Smooth muscle cell (in vitro differentiated cells): ENCODE measurements around the gene ITSN1. TPM values are rescaled to one million over a fixed set of nuclear protein-coding genes. Genes with fewer than 3 reads are reported as not detected.

Experiments used
- DNase-seq: peaks from one replicate; lab custom pipeline; 2025; ENCODE audit not compliant: unreplicated experiment; lab: John Stamatoyannopoulos, UW
- H2AFZ ChIP-seq: fragments of 200-600 bp; sonication (generic); 2 replicates; pipeline ENCODE4 v1.6.0; 2016; ENCODE audit warnings: antibody characterized with exemption, low read depth, mild to moderate bottlenecking
- H3F3A ChIP-seq: fragments of 200-600 bp; sonication (generic); 2 replicates; pipeline ENCODE4 v1.6.0; 2017; ENCODE audit warnings: antibody characterized with exemption, low read depth
- H3K27ac ChIP-seq: fragments of 200-600 bp; sonication (generic); 2 replicates; pipeline ENCODE4 v1.5.1; 2016; ENCODE audit warnings: low read depth, mild to moderate bottlenecking
- H3K27me3 ChIP-seq: fragments of 200-600 bp; sonication (generic); 2 replicates; pipeline ENCODE4 v1.6.1; 2016; ENCODE audit warnings: low read depth, mild to moderate bottlenecking
- H3K36me3 ChIP-seq: fragments of 200-600 bp; sonication (generic); 2 replicates; pipeline ENCODE4 v1.5.1; 2016; ENCODE audit warnings: low read depth
- H3K4me1 ChIP-seq: fragments of 200-600 bp; sonication (generic); 2 replicates; pipeline ENCODE4 v1.5.1; 2016; ENCODE audit warnings: low read depth
- H3K4me2 ChIP-seq: fragments of 200-600 bp; sonication (generic); 2 replicates; pipeline ENCODE4 v1.6.0; 2016; ENCODE audit warnings: mild to moderate bottlenecking
- H3K4me3 ChIP-seq: fragments of 200-600 bp; sonication (generic); 2 replicates; pipeline ENCODE4 v1.5.1; 2016; ENCODE audit warnings: mild to moderate bottlenecking
- H3K79me2 ChIP-seq: fragments of 200-600 bp; sonication (generic); 2 replicates; pipeline ENCODE4 v1.6.0; 2016; ENCODE audit warnings: low read depth, mild to moderate bottlenecking
- H3K9ac ChIP-seq: fragments of 200-600 bp; sonication (generic); 2 replicates; pipeline ENCODE4 v1.6.0; 2016; ENCODE audit warnings: low read depth
- H3K9me3 ChIP-seq: fragments of 200-600 bp; sonication (generic); replicated peaks from 2 replicates; pipeline ENCODE4 v1.5.1; 2016; ENCODE audit warnings: low read depth
- H4K20me1 ChIP-seq: fragments of 200-600 bp; sonication (generic); 2 replicates; pipeline ENCODE4 v1.6.0; 2016; ENCODE audit warnings: low read depth
- WGBS: methylation state at CpG from one replicate; pipeline ENCODE4 v1.1.7; 2016; ENCODE audit warnings: low lambda C conversion rate; 5-methylcytosine and 5-hydroxymethylcytosine counted together
- polyA plus RNA-seq: library from polyadenylated mRNA; unstranded; fragments of >200 nt; fragmentation: Nextera tagmentation; extraction: Ambion mirVana; gene quantifications from 2 replicates; pipeline ENCODE4 v1.2.1, GENCODE V29; 2016
- total RNA-seq: library from RNA; depleted of rRNA; stranded (reverse); fragments of >200 nt; gene quantifications from 2 replicates; pipeline ENCODE4 v1.2.3, GENCODE V29; 2014
- TF ChIP-seq, protein P1 (sequence below): fragments of 200-600 bp; sonication (generic); IDR thresholded peaks from 2 replicates; pipeline ENCODE4 v1.5.1; 2017; ENCODE audit warnings: borderline replicate concordance, mild to moderate bottlenecking, antibody characterized with exemption; ENCODE audit not compliant: insufficient read depth, poor library complexity, severe bottlenecking

Gene ITSN1
- total and polyA plus RNA-seq, 2 experiments from 2014 or later = 36.4 to 76.5 TPM

DNA sequence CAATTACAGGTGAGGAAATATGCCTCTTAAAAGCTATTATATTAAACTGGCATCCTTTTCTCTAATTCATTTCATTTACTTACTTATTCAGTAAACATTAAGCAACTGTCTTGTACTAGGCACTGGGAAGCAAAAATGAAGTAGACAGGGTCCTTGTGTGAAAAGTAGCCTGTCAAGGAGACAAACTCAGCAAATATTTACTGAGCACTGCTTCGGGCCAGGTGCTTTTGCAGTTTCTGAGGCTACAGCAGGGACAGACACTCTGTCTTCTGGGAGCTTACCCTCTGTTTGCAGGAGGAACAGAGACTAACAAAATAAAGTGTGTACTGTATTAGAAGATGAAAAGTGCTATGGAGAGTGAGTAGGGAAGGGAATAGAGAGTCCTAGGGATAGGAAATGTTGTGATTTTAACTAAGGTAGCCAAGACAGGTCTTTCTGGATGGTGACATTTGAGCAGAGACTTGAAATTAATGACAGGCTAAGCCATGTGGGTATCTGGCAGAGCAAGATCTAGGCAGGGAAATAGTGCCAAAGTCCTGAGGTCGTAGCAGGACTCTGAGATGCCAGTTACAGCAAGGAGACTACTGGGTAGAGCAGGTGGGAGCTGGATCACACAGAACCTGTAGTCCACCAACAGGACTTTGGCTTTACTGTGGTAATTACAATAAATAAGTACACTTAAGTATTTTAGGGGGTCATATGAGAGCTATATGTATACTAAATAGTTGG is 133.0 kb downstream of the ITSN1 start:
- H3K27me3 ChIP-seq = no peaks in the 10 kb centered on the region
- no peaks in the 10 kb centered on the region for H3F3A ChIP-seq
- no peaks in the 10 kb centered on the region for H3K9me3 ChIP-seq
- peaks cover 48% of the 10 kb centered on the region for H3K36me3 ChIP-seq
- no peak for DNase-seq
- no peak overlapping the region for H2AFZ ChIP-seq
- TF ChIP-seq, protein P1, sequence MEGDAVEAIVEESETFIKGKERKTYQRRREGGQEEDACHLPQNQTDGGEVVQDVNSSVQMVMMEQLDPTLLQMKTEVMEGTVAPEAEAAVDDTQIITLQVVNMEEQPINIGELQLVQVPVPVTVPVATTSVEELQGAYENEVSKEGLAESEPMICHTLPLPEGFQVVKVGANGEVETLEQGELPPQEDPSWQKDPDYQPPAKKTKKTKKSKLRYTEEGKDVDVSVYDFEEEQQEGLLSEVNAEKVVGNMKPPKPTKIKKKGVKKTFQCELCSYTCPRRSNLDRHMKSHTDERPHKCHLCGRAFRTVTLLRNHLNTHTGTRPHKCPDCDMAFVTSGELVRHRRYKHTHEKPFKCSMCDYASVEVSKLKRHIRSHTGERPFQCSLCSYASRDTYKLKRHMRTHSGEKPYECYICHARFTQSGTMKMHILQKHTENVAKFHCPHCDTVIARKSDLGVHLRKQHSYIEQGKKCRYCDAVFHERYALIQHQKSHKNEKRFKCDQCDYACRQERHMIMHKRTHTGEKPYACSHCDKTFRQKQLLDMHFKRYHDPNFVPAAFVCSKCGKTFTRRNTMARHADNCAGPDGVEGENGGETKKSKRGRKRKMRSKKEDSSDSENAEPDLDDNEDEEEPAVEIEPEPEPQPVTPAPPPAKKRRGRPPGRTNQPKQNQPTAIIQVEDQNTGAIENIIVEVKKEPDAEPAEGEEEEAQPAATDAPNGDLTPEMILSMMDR = no peak
- no peaks in the 10 kb centered on the region for H4K20me1 ChIP-seq
- no peak overlapping the region for H3K27ac ChIP-seq
- no peak overlapping the region for H3K4me3 ChIP-seq
- no peak overlapping the region for H3K4me2 ChIP-seq
- 94% methylated on average over 2 of the region's 2 CpGs for WGBS
- no peak overlapping the region for H3K9ac ChIP-seq
- no peaks in the 10 kb centered on the region for H3K4me1 ChIP-seq
- peaks cover 11% of the 10 kb centered on the region for H3K79me2 ChIP-seq

DNA sequence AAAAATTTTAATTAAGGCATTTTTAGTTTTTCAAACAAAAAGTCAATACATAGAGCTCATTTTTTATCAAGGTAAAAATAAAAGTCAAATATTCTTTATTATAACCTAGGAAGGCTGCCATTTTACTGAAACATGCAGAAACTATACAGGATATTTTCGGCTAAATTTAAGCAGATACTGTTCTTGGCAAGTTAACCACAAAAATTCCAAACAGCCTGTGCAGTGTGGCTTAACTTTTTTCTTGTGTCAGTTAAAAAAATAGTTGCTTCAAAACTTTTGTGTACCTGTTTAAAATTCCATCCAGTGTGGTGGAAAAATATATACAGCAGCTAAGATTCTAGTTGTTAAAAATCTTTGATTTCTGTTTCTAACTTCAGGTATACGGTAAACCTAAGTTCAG is 138.3 kb downstream of the ITSN1 start:
- Histone ChIP-seq H4K20me1 (no peaks in the 10 kb centered on the region), H3K27me3 (no peaks in the 10 kb centered on the region), H3K9ac (no peak overlapping the region), H3K4me1 (no peaks in the 10 kb centered on the region), H3K27ac (peak overlapping the region; percentile 15), H3K79me2 (peaks cover 19% of the 10 kb centered on the region), H3K9me3 (no peaks in the 10 kb centered on the region), H3F3A (no peaks in the 10 kb centered on the region), H3K4me3 (no peak overlapping the region), H3K4me2 (no peak overlapping the region), H3K36me3 (peaks cover 24% of the 10 kb centered on the region), H2AFZ (no peak overlapping the region)
- 79% methylated on average over 2 of the region's 2 CpGs for WGBS
- TF ChIP-seq, protein P1 = no peak
- DNase-seq = no peak

GRCh38 chr21:33781121-33781520 is 138.8 kb downstream of the ITSN1 start:
- Histone ChIP-seq H3K9ac (no peak overlapping the region), H3K4me2 (no peak overlapping the region), H3K27me3 (no peaks in the 10 kb centered on the region), H4K20me1 (no peaks in the 10 kb centered on the region), H3F3A (no peaks in the 10 kb centered on the region), H3K4me1 (no peaks in the 10 kb centered on the region), H3K9me3 (no peaks in the 10 kb centered on the region), H3K36me3 (peaks cover 19% of the 10 kb centered on the region), H3K4me3 (no peak overlapping the region), H3K27ac (peak overlapping the region; percentile 15), H2AFZ (no peak overlapping the region), H3K79me2 (peaks cover 19% of the 10 kb centered on the region)
- 93% methylated on average over 2 of the region's 2 CpGs for WGBS
- TF ChIP-seq, protein P1 = no peak
- no peak for DNase-seq
